Measurements from ENCODE around the gene RBBP5.

Gene RBBP5, protein sequence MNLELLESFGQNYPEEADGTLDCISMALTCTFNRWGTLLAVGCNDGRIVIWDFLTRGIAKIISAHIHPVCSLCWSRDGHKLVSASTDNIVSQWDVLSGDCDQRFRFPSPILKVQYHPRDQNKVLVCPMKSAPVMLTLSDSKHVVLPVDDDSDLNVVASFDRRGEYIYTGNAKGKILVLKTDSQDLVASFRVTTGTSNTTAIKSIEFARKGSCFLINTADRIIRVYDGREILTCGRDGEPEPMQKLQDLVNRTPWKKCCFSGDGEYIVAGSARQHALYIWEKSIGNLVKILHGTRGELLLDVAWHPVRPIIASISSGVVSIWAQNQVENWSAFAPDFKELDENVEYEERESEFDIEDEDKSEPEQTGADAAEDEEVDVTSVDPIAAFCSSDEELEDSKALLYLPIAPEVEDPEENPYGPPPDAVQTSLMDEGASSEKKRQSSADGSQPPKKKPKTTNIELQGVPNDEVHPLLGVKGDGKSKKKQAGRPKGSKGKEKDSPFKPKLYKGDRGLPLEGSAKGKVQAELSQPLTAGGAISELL

DNA sequence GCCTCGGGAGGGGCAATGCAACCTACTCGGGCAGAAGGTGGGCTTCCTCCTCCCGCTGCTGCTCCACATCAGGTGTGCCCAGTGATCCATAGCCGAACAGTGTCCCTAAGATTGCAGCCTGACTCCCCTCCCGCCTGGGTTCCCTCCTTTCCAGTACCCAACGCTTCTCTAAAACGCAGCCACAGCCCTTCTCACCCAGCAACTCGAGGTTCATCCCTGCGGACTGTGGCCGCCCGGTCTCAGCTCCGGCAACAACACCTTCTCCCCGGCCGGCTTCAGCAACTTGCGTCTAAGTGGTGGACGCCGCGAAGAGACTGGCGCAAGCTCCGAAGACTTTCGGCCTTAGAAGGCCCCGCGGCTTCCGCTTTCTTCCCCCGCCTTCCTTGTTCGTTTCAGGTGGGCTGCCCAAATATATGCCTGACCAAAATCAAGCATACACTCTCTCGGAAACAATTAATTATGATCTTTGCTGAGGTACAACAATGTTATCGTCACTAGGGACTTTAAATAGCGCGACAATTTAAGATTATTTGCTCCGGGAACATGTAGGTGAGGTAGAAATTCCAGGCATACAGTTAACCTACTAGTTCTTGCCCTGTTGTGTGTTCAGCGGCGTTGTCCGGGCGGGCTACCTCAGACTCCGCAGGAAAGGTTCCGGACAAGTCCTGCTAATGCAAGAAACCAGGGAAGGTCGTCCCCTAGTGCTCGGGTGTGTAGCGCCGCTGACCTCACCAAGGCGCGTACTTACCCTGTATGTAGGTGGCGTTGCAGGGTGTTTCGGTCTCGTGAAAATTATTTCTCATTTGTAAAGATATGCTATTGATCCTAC is at the start of gene RBBP5:
Gene RBBP5, minus strand, starts transcription at position 319 of the 829 bp plus-strand sequence. Its CDS starts 105 bp downstream, at position 214.
- Histone ChIP-seq H3K27ac (peak within 1 kb of the TSS; percentile 77 to 95), H3K4me3 (peak within 1 kb of the TSS; percentile 98)
- TF ChIP-seq, protein P1, sequence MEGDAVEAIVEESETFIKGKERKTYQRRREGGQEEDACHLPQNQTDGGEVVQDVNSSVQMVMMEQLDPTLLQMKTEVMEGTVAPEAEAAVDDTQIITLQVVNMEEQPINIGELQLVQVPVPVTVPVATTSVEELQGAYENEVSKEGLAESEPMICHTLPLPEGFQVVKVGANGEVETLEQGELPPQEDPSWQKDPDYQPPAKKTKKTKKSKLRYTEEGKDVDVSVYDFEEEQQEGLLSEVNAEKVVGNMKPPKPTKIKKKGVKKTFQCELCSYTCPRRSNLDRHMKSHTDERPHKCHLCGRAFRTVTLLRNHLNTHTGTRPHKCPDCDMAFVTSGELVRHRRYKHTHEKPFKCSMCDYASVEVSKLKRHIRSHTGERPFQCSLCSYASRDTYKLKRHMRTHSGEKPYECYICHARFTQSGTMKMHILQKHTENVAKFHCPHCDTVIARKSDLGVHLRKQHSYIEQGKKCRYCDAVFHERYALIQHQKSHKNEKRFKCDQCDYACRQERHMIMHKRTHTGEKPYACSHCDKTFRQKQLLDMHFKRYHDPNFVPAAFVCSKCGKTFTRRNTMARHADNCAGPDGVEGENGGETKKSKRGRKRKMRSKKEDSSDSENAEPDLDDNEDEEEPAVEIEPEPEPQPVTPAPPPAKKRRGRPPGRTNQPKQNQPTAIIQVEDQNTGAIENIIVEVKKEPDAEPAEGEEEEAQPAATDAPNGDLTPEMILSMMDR (IDR thresholded peaks at IDR 0.05) = peak; percentile 37
- peak; percentile 95 for DNase-seq (ENCODE audit: low spot score)

DNA sequence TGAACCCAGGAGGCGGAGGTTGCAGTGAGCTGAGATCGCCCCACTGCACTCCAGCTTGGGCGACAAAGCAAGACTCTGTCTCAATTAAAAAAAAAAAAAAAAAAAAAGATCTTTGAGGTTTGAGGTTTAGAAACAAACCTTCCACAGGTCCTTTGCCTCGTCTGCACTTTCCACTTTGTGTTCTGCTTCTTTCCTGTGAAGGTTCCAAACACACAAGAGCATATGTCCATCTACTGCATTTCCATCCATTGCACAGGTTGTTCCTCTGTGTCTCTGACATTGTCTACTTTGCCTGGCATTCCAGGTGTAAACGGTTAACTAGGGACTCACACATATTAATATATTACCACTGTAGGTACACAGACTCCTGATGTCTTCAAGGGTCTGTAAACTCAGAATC is 49.6 kb upstream of the RBBP5 start:
- TF ChIP-seq, protein P1 (IDR thresholded peaks at IDR 0.05) = no peak
- no peak overlapping the region for H3K27ac ChIP-seq
- H3K4me3 ChIP-seq = no peak overlapping the region
- DNase-seq (ENCODE audit: low spot score) = no peak

DNA sequence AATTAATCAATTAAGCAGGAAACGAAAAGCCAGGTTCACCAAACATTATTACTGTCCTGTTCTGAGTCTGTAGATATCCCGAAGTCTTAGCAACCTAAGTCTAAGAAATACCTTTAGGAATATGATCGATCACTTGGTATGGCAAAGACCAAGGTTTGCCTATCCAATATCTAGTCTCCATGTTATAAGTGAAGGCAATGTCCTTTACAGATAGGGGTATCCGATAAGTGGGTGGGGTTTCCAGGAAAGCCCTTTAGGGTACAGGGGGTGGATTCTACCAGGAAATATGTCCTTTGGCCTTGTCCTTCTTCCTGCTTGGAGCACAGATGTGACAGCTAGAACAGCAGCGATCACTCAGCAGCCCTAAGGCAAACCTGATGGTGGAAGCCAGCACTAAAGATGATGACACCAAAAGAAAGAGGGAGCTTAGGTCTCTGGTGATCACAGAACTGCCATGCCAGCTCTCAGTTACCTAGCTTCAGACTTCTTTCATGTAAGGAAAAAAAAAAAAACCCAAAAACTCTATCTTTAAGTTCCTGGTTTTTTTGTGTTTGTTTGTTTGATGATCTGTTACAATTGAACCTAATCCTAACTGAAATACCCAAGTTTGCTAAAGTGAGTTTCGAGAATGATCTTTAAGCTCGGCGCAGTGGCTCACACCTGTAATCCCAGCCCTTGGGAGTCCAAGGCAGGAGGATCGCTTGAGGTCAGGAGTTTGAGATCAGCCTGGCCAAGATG is 48.9 kb upstream of the RBBP5 start:
- Histone ChIP-seq H3K4me3 (no peak overlapping the region), H3K27ac (no peak overlapping the region)
- TF ChIP-seq, protein P1 (IDR thresholded peaks at IDR 0.05) = no peak
- DNase-seq (ENCODE audit: low spot score) = no peak

DNA sequence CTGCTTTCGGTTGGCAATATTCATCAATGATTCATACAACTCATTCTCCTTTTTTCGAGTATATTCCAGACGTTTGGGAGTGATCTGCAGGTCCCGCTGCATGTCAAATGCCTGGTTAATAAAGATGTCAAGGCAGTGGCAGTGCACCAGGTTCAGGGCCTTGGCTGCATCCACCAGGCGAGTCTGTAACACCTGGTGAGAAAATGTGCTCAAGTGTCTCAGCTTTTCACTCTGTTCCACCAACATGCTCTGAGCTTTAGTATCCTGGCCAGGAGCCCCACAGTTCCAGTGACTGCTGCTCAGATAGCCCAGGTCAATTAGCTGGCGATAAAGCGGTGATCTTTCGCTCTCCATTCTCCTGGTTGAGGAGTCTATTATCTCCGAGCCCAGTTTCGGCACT is 47.5 kb upstream of the RBBP5 start:
- no peak overlapping the region for H3K4me3 ChIP-seq
- no peak overlapping the region for H3K27ac ChIP-seq
- no peak for DNase-seq (ENCODE audit: low spot score)
- TF ChIP-seq, protein P1 (IDR thresholded peaks at IDR 0.05) = no peak

DNA sequence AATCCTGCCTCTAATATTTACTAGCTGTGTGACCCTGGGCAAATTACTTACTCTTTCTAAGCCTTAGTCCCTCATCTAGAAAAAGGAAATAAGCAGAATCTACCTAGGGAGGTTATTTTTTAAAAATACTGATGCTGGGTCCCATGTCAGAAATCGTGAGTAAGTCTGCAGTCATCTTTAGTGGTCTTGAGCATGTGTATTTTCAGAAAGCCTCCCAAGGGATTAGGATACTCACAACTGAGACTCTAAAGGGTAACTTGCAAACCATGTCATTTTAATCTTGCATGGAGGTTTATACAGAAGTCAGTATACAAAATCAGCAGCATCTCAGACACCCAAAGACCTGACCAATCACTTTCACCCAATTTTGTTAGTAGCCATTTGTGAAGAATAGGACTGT is 46.5 kb upstream of the RBBP5 start:
- Histone ChIP-seq H3K27ac (no peak overlapping the region), H3K4me3 (no peak overlapping the region)
- no peak for DNase-seq (ENCODE audit: low spot score)
- TF ChIP-seq, protein P1 (IDR thresholded peaks at IDR 0.05) = no peak

DNA sequence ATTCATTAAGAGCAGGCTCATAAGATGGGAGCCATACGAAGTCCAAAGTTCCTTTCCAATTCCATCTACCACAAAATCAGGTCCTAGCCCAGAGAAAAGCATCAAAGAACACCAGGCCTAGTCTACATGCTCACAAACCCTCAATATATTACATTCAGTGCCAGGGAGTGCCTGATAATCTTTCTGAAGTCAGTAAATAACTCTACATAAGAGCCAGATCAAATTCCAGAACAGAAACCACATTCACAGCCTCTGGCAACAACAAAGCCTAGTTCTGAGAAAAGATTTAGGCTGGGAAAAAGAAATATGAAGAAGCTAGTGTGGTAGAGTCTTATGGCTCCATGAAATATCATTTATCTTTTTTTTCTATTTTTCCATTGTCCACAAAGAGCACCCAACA is 40.5 kb upstream of the RBBP5 start:
- DNase-seq (ENCODE audit: low spot score) = no peak
- Histone ChIP-seq H3K4me3 (no peak overlapping the region), H3K27ac (no peak overlapping the region)
- TF ChIP-seq, protein P1 (IDR thresholded peaks at IDR 0.05) = no peak

All from coronary artery (tissue), 2 donors.